Endothelial cell of umbilical vein (primary cell): Measurements from ENCODE around the gene DUOXA2.

ENCODE experiments used
- GATA2 ChIP-seq: IDR thresholded peaks from 2 replicates; pipeline ENCODE4 v1.7.0; 2011; ENCODE audit warnings: low read depth, mild to moderate bottlenecking, moderate library complexity, mixed read lengths, low read length; ENCODE audit not compliant: insufficient read length, insufficient read depth
- MAX ChIP-seq: IDR thresholded peaks from 2 replicates; pipeline ENCODE4 v1.6.1; 2011; ENCODE audit not compliant: insufficient read depth, insufficient read length
- MYC ChIP-seq: IDR thresholded peaks from one replicate; pipeline ENCODE4 v1.6.1; 2011; ENCODE audit warnings: mild to moderate bottlenecking, low read depth, low read length
- POLR2A ChIP-seq: IDR thresholded peaks from 2 replicates; pipeline ENCODE4 v1.6.1; 2012; ENCODE audit warnings: low read depth, mild to moderate bottlenecking, control low read depth, low read length
- POLR2AphosphoS5 ChIP-seq: IDR thresholded peaks from 2 replicates; pipeline ENCODE4 v1.6.1; 2012; ENCODE audit warnings: low read depth, mild to moderate bottlenecking, control low read depth, low read length, moderate library complexity; ENCODE audit not compliant: insufficient read depth
- TF ChIP-seq, protein P1 (sequence below), 2 donors: IDR thresholded peaks; 1 replicate in 1 of 2; 2 replicates in 1 of 2; pipeline ENCODE4 v1.5.1; 2011; ENCODE audit warnings: low read length in 2 of 2, mild to moderate bottlenecking in 2 of 2, moderate library complexity in 2 of 2, control low read depth in 1 of 2, inconsistent platforms in 1 of 2, low read depth in 1 of 2; ENCODE audit not compliant: insufficient read depth in 1 of 2; ENCODE audit errors: extremely low read depth in 1 of 2

DNA sequence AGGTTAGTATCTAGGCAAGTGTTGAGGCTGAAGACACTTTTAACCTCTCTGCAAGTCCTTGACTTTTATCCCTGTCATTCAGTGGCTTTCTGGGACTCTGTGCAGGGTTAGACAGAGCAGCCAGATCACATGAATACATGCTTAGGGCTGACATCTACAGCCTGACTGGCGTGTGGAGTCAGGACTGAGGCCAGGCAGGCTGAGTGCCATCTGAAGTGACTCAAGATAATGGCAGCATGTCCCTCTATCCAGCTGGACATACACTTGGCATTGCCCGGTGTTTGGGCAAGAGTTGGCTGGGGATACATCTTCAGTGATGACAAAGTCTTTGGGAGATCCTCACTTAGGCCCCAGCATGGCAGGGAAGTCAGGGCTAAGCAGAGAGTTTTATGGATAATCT is 22.6 kb upstream of the DUOXA2 start:
- TF ChIP-seq, protein P1, sequence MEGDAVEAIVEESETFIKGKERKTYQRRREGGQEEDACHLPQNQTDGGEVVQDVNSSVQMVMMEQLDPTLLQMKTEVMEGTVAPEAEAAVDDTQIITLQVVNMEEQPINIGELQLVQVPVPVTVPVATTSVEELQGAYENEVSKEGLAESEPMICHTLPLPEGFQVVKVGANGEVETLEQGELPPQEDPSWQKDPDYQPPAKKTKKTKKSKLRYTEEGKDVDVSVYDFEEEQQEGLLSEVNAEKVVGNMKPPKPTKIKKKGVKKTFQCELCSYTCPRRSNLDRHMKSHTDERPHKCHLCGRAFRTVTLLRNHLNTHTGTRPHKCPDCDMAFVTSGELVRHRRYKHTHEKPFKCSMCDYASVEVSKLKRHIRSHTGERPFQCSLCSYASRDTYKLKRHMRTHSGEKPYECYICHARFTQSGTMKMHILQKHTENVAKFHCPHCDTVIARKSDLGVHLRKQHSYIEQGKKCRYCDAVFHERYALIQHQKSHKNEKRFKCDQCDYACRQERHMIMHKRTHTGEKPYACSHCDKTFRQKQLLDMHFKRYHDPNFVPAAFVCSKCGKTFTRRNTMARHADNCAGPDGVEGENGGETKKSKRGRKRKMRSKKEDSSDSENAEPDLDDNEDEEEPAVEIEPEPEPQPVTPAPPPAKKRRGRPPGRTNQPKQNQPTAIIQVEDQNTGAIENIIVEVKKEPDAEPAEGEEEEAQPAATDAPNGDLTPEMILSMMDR (IDR thresholded peaks at IDR 0.05; ENCODE audit: extremely low read depth in 1 of 2, insufficient read depth in 1 of 2, low read depth in 1 of 2, low read length in 2 of 2) = no peak
- TF ChIP-seq POLR2AphosphoS5 (no peak), MAX (no peak), MYC (no peak), POLR2A (no peak), GATA2 (no peak)
